H1 (cell line): ENCODE measurements around the gene CCNY. TPM values are rescaled to one million over a fixed set of nuclear protein-coding genes. Genes with fewer than 3 reads are reported as not detected.

Source experiments
- CTCF ChIA-PET: fragments of 300-600 bp; sonication (Branson Sonifier 250); formaldehyde crosslinking; loops from one replicate; lab custom pipeline; 2021; ENCODE audit not compliant: partially characterized antibody; lab: Charles Lee
- POLR2A ChIA-PET: fragments of 300-600 bp; sonication (Branson Sonifier 250); formaldehyde crosslinking; loops from one replicate; lab custom pipeline; 2021; ENCODE audit warnings: inconsistent platforms; ENCODE audit not compliant: partially characterized antibody; lab: Charles Lee
- DNase-seq, 2 experiments: peaks; one replicate each; pipeline versions ENCODE4 v3.0.0 to v3.0.0-alpha.2; 2010 to 2022; ENCODE audit warnings: low spot score in 2 of 2, low read depth in 1 of 2, mixed read lengths in 1 of 2
- FAIRE-seq: peaks from 2 replicates; lab custom pipeline; 2011; peaks lifted over from hg19 to GRCh38; lab: Jason Lieb, UNC
- H2AFZ ChIP-seq: 2 replicates; pipeline ENCODE4 v1.8.1; 2012; ENCODE audit warnings: low read length, inconsistent platforms
- H2AK5ac ChIP-seq: 2 replicates; pipeline ENCODE4 v1.6.1; 2013; ENCODE audit warnings: low read depth, low read length
- H2BK120ac ChIP-seq: replicated peaks from 2 replicates; pipeline ENCODE3; 2013; ENCODE audit warnings: low read depth, low read length, inconsistent platforms
- H2BK12ac ChIP-seq: 2 replicates; pipeline ENCODE4 v1.6.1; 2013; ENCODE audit warnings: low read depth, low read length
- H2BK15ac ChIP-seq: 2 replicates; pipeline ENCODE4 v1.6.1; 2013; ENCODE audit warnings: low read length
- H2BK20ac ChIP-seq: 2 replicates; pipeline ENCODE4 v1.6.1; 2013; ENCODE audit warnings: low read length
- H2BK5ac ChIP-seq: 2 replicates; pipeline ENCODE4 v1.6.1; 2013; ENCODE audit warnings: low read depth, low read length
- H3K14ac ChIP-seq: 2 replicates; pipeline ENCODE4 v1.6.1; 2013; ENCODE audit warnings: inconsistent platforms; ENCODE audit not compliant: insufficient read length
- H3K18ac ChIP-seq: 2 replicates; pipeline ENCODE4 v1.6.1; 2013; ENCODE audit warnings: low read length; ENCODE audit errors: extremely low read depth
- H3K23ac ChIP-seq: 2 replicates; pipeline ENCODE4 v1.6.1; 2013; ENCODE audit warnings: inconsistent platforms; ENCODE audit not compliant: insufficient read length
- H3K23me2 ChIP-seq: 2 replicates; pipeline ENCODE4 v1.6.1; 2013; ENCODE audit warnings: low read depth, low read length
- H3K27ac ChIP-seq: 2 replicates; pipeline ENCODE4 v1.6.1; 2011; ENCODE audit warnings: low read depth, low read length, inconsistent platforms
- H3K27me3 ChIP-seq, 4 experiments: replicated peaks in 1 of 4; 1 replicate in 1 of 4; 2 replicates in 3 of 4; pipeline versions ENCODE4 v1.6.1 to v1.8.1; 2011 to 2013; ENCODE audit warnings: low read length in 3 of 4, mild to moderate bottlenecking in 3 of 4, inconsistent platforms in 2 of 4, mixed read lengths in 2 of 4, moderate library complexity in 1 of 4; ENCODE audit not compliant: control insufficient read depth in 3 of 4, insufficient read depth in 3 of 4; ENCODE audit errors: extremely low read depth in 1 of 4
- H3K36me3 ChIP-seq, 4 experiments: 2 replicates each; pipeline versions ENCODE4 v1.6.1 to v1.8.1; 2011 to 2013; ENCODE audit warnings: mild to moderate bottlenecking in 4 of 4, low read length in 3 of 4, moderate library complexity in 2 of 4, control low read depth in 1 of 4, inconsistent platforms in 1 of 4; ENCODE audit not compliant: insufficient read depth in 4 of 4, control insufficient read depth in 2 of 4
- H3K4ac ChIP-seq: replicated peaks from 2 replicates; pipeline ENCODE3; 2013; ENCODE audit warnings: low read length, low read depth, mixed read lengths, inconsistent platforms; ENCODE audit not compliant: insufficient read length
- H3K4me1 ChIP-seq, 4 experiments: replicated peaks in 1 of 4; 1 replicate in 1 of 4; 2 replicates in 3 of 4; pipeline versions ENCODE4 v1.6.1 to v1.8.1; 2011 to 2013; ENCODE audit warnings: low read length in 3 of 4, inconsistent platforms in 2 of 4, mixed read lengths in 1 of 4; ENCODE audit not compliant: insufficient read depth in 4 of 4, control insufficient read depth in 3 of 4
- H3K4me2 ChIP-seq, 2 experiments: 2 replicates each; pipeline versions ENCODE4 v1.6.1 to v1.8.1; 2011 to 2013; ENCODE audit warnings: low read depth in 2 of 2, low read length in 2 of 2, control low read depth in 1 of 2, inconsistent platforms in 1 of 2, mild to moderate bottlenecking in 1 of 2; ENCODE audit not compliant: insufficient read depth in 1 of 2
- H3K4me3 ChIP-seq, 4 experiments: fragments of 200-600, 300-600 bp in 1 of 4; sonication (generic), shearing (Covaris generic), sonication (Bioruptor Twin) in 1 of 4; 2 replicates each; pipeline versions ENCODE4 v1.5.1 to v1.8.1; 2011 to 2016; ENCODE audit warnings: low read length in 4 of 4, low read depth in 3 of 4, control low read depth in 2 of 4, inconsistent platforms in 2 of 4, mild to moderate bottlenecking in 2 of 4, mixed read lengths in 1 of 4, moderate library complexity in 1 of 4; ENCODE audit not compliant: insufficient read depth in 2 of 4; ENCODE audit errors: extremely low read depth in 1 of 4
- H3K56ac ChIP-seq: replicated peaks from 2 replicates; pipeline ENCODE3; 2013; ENCODE audit warnings: low read depth, mild to moderate bottlenecking, mixed read lengths, low read length, inconsistent platforms; ENCODE audit not compliant: insufficient read length
- H3K79me1 ChIP-seq: 2 replicates; pipeline ENCODE4 v1.6.1; 2013; ENCODE audit warnings: low read depth, low read length, control low read depth
- H3K79me2 ChIP-seq, 2 experiments: 2 replicates each; pipeline versions ENCODE4 v1.6.1 to v1.8.1; 2012 to 2013; ENCODE audit warnings: low read length in 2 of 2, mild to moderate bottlenecking in 2 of 2, inconsistent platforms in 1 of 2; ENCODE audit not compliant: insufficient read depth in 2 of 2, control insufficient read depth in 1 of 2
- H3K9ac ChIP-seq, 4 experiments: replicated peaks in 1 of 4; 1 replicate in 1 of 4; 2 replicates in 3 of 4; pipeline versions ENCODE4 v1.6.1 to v1.8.1; 2011 to 2013; ENCODE audit warnings: low read depth in 3 of 4, low read length in 3 of 4, control low read depth in 2 of 4, mild to moderate bottlenecking in 2 of 4, moderate library complexity in 2 of 4, inconsistent platforms in 1 of 4; ENCODE audit errors: extremely low read depth in 1 of 4
- H3K9me3 ChIP-seq, 2 experiments: 2 replicates each; pipeline versions ENCODE4 v1.6.1 to v1.8.1; 2012 to 2013; ENCODE audit warnings: mild to moderate bottlenecking in 2 of 2, moderate library complexity in 2 of 2, control low read depth in 1 of 2, inconsistent platforms in 1 of 2, low read depth in 1 of 2, low read length in 1 of 2, mixed read lengths in 1 of 2; ENCODE audit not compliant: insufficient read depth in 2 of 2
- H4K20me1 ChIP-seq, 2 experiments: replicated peaks in 1 of 2; 2 replicates each; pipeline versions ENCODE3 to v1.8.1; 2011 to 2013; ENCODE audit warnings: inconsistent platforms in 2 of 2, low read length in 2 of 2, mild to moderate bottlenecking in 1 of 2; ENCODE audit not compliant: insufficient read depth in 2 of 2, control insufficient read depth in 1 of 2
- H4K5ac ChIP-seq: 2 replicates; pipeline ENCODE4 v1.6.1; 2013; ENCODE audit warnings: low read length, low read depth, mixed read lengths, inconsistent platforms; ENCODE audit not compliant: insufficient read length
- H4K8ac ChIP-seq: 2 replicates; pipeline ENCODE4 v1.8.0; 2013; ENCODE audit warnings: mild to moderate bottlenecking, moderate library complexity, low read length, inconsistent platforms; ENCODE audit not compliant: insufficient read depth; ENCODE audit errors: extremely low read depth
- H4K91ac ChIP-seq: replicated peaks from 2 replicates; pipeline ENCODE3; 2013; ENCODE audit warnings: low read length, mixed read lengths, inconsistent platforms; ENCODE audit not compliant: insufficient read length
- CHD2 ChIP-seq: IDR thresholded peaks from 2 replicates; pipeline ENCODE4 v1.6.1; 2012; ENCODE audit warnings: low read length, improper control_type of control experiment
- WGBS, 2 experiments: shearing (Covaris generic) in 1 of 2; methylation state at CpG; one replicate each; pipeline versions ENCODE4 v1.1.6 to v1.1.7; 2013 to 2015; ENCODE audit warnings: low lambda C conversion rate in 2 of 2, mixed read lengths in 2 of 2, inconsistent platforms in 1 of 2, low coverage in 1 of 2, missing lambda C conversion rate in 1 of 2; ENCODE audit not compliant: insufficient replicate concordance in 2 of 2, insufficient coverage in 1 of 2, insufficient read length in 1 of 2; ENCODE audit errors: extremely low coverage in 1 of 2, missing lambda C conversion rate in 1 of 2; 5-methylcytosine and 5-hydroxymethylcytosine counted together
- polyA plus RNA-seq, 7 experiments: library from polyadenylated mRNA; depleted of rRNA in 3 of 7; stranded (reverse) in 5 of 7; unstranded in 2 of 7; fragments of >200 nt in 5 of 7; fragments of 200-250 nt in 2 of 7; gene quantifications; 1 replicate in 5 of 7; 2 replicates in 1 of 7; 4 replicates in 1 of 7; pipeline versions ENCODE4 v1.2.1 to v1.2.3, GENCODE V29; 2011 to 2013; ENCODE audit warnings: missing spikeins in 2 of 7, mixed read lengths in 2 of 7
- total RNA-seq: library from RNA; stranded (reverse); fragmentation: NEBNext Ultra II Directional; extraction: Animal tissue kit (Norgen Biotek cat#: 25700); gene quantifications from 2 replicates; pipeline ENCODE4 v1.2.1, GENCODE V29; 2021

Gene CCNY
- total and polyA plus RNA-seq, 2 of the 8 experiments (the other 6 are each of a cell fraction or from before 2014, with no cell fraction given), result 25.3 to 68.2 TPM

DNA sequence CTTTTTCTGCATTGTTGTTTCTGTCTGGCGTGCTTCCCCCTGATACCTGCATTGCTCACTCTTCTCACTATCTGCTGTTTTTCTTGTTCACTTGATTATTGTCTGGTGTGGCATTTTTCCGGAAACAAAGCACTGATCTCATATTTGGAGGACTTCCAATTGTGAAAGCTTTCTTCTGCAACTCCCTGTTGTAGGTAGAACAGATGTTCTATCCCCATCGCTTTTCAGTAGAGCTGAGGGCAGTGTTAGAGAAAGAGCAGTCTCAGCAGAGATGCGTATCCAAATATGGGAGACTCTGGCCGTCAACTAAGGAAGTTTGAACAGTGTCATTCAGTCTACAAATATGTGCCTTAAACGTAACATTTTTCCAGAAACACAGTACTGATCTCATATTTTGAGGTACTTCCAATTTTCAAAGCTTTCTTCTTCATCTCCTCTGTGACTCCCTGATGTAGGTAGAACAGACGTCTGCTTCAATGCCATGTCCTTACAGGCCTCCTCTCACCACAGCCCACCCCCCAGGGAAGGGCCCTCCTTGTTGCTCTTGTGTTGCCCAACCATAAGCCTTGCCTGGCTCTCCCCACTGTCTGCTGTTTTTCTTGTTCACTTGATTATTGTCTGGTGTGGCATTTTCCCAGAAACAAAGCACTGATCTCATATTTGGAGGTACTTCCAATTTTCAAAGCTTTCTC is 241.8 kb downstream of the CCNY start:
- Histone ChIP-seq H3K4ac (no peak overlapping the region), H3K18ac (no peak overlapping the region), H3K27ac (no peak overlapping the region), H3K4me3 (no peak overlapping the region), H2BK5ac (no peak overlapping the region), H3K4me1 (peaks cover 1 to 6% (median 5%) of the 10 kb centered on the region in 4 experiments; a peak in 6 of 7 replicates), H2BK120ac (no peak overlapping the region), H4K91ac (no peak overlapping the region), H2AFZ (no peak overlapping the region), H3K36me3 (no peaks in the 10 kb centered on the region), H3K9ac (no peak overlapping the region), H3K4me2 (no peak overlapping the region), H2BK12ac (no peak overlapping the region), H3K9me3 (no peaks in the 10 kb centered on the region), H3K56ac (no peak overlapping the region), H4K5ac (no peak overlapping the region), H3K79me2 (no peaks in the 10 kb centered on the region), H3K23me2 (no peaks in the 10 kb centered on the region), H2AK5ac (no peak overlapping the region), H2BK20ac (no peak overlapping the region), H3K14ac (no peak overlapping the region), H3K79me1 (no peaks in the 10 kb centered on the region), H3K23ac (no peak overlapping the region), H4K20me1 (no peaks in the 10 kb centered on the region), H4K8ac (no peak overlapping the region), H2BK15ac (no peak overlapping the region), H3K27me3 (no peaks in the 10 kb centered on the region)
- WGBS, 2 experiments, result 87% methylated on average over 7 of the region's 7 CpGs; no CpG with 5 or more reads in 1 of the 2 experiments
- POLR2A ChIA-PET, result no interaction called here
- DNase-seq (no peak), FAIRE-seq (no peak)
- no peak for TF ChIP-seq CHD2
- CTCF ChIA-PET, result interaction anchor here (2.7 kb wide), 1 partner anchor 10 kb away, joined by 10 read pairs; no protein-coding TSS in a partner anchor
